NT2/D1 (cell line): ENCODE results near the gene LDLRAD4.

Experiments
- DNase-seq: peaks from one replicate; pipeline ENCODE4 v3.0.0-alpha.2; 2011; ENCODE audit warnings: low read depth, low spot score
- H3K27me3 ChIP-seq: 2 replicates; pipeline ENCODE4 v1.6.0; 2011; ENCODE audit warnings: mild to moderate bottlenecking; ENCODE audit not compliant: insufficient read length, insufficient read depth
- H3K36me3 ChIP-seq: 2 replicates; pipeline ENCODE4 v1.6.1; 2011; ENCODE audit warnings: mild to moderate bottlenecking, low read length, mixed read lengths; ENCODE audit not compliant: insufficient read depth, insufficient read length
- H3K4me1 ChIP-seq: 2 replicates; pipeline ENCODE4 v1.5.1; 2011; ENCODE audit not compliant: insufficient read depth, insufficient read length
- H3K4me3 ChIP-seq: 2 replicates; pipeline ENCODE4 v1.5.1; 2011; ENCODE audit warnings: low read depth; ENCODE audit not compliant: insufficient read length
- H3K9ac ChIP-seq: 2 replicates; pipeline ENCODE4 v1.6.0; 2011; ENCODE audit warnings: low read depth; ENCODE audit not compliant: insufficient read length
- H3K9me3 ChIP-seq: 2 replicates; pipeline ENCODE4 v1.5.1; 2011; ENCODE audit warnings: mild to moderate bottlenecking, low read length; ENCODE audit not compliant: insufficient read depth
- SUZ12 ChIP-seq: IDR thresholded peaks from 2 replicates; pipeline ENCODE4 v1.6.1; 2011; ENCODE audit not compliant: insufficient read length, insufficient read depth; ENCODE audit errors: extremely low read depth
- YY1 ChIP-seq: IDR thresholded peaks from 2 replicates; pipeline ENCODE4 v1.6.1; 2011; ENCODE audit not compliant: insufficient read length, insufficient read depth
- ZNF274 ChIP-seq: IDR thresholded peaks from 2 replicates; pipeline ENCODE4 v1.6.1; 2011; ENCODE audit warnings: mild to moderate bottlenecking, low read depth, low read length

The LDLRAD4 gene

GRCh38 chr18:13241893-13242175, 23.3 kb downstream of the LDLRAD4 start:
- peaks cover 8% of the 10 kb centered on the region for H3K4me1 ChIP-seq
- no peaks in the 10 kb centered on the region for H3K9me3 ChIP-seq
- no peak for DNase-seq
- TF ChIP-seq YY1: no peak
- no peaks in the 10 kb centered on the region for H3K36me3 ChIP-seq
- H3K4me3 ChIP-seq: no peak overlapping the region
- no peak overlapping the region for H3K9ac ChIP-seq
- H3K27me3 ChIP-seq: no peaks in the 10 kb centered on the region

- no peaks in the 10 kb centered on the region for H3K36me3 ChIP-seq
- no peak overlapping the region for H3K4me3 ChIP-seq
- no peak for DNase-seq
- H3K27me3 ChIP-seq: no peaks in the 10 kb centered on the region
- no peaks in the 10 kb centered on the region for H3K9me3 ChIP-seq
- H3K9ac ChIP-seq: no peak overlapping the region
- peaks cover 6% of the 10 kb centered on the region for H3K4me1 ChIP-seq
- TF ChIP-seq YY1 (no peak), SUZ12 (no peak), ZNF274 (no peak)
Observed at GRCh38 chr18:13242797-13243196, 24.2 kb downstream of the LDLRAD4 start.

- DNase-seq: no peak
- Histone ChIP-seq H3K27me3 (no peaks in the 10 kb centered on the region), H3K4me3 (no peak overlapping the region)
Observed at GRCh38 chr18:13243363-13243762, 24.8 kb downstream of the LDLRAD4 start.

GRCh38 chr18:13244135-13244534, 25.6 kb downstream of the LDLRAD4 start:
- Histone ChIP-seq H3K4me3 (no peak overlapping the region), H3K4me1 (peaks cover 6% of the 10 kb centered on the region), H3K9me3 (no peaks in the 10 kb centered on the region), H3K9ac (no peak overlapping the region), H3K36me3 (no peaks in the 10 kb centered on the region), H3K27me3 (no peaks in the 10 kb centered on the region)
- TF ChIP-seq YY1 (no peak), ZNF274 (no peak), SUZ12 (no peak)
- no peak for DNase-seq

More at GRCh38 chr18:13243363-13243762, 24.8 kb downstream of the LDLRAD4 start:
- no peaks in the 10 kb centered on the region for H3K9me3 ChIP-seq
- peaks cover 6% of the 10 kb centered on the region for H3K4me1 ChIP-seq
- no peak overlapping the region for H3K9ac ChIP-seq
- TF ChIP-seq YY1: no peak
- TF ChIP-seq ZNF274: no peak
- TF ChIP-seq SUZ12: no peak
- H3K36me3 ChIP-seq: no peaks in the 10 kb centered on the region

- no peaks in the 10 kb centered on the region for H3K9me3 ChIP-seq
- no peak overlapping the region for H3K9ac ChIP-seq
- H3K4me3 ChIP-seq: no peak overlapping the region
- no peaks in the 10 kb centered on the region for H3K36me3 ChIP-seq
- no peak for DNase-seq
- TF ChIP-seq SUZ12: no peak
- TF ChIP-seq YY1: no peak
- no peak for TF ChIP-seq ZNF274
- no peaks in the 10 kb centered on the region for H3K27me3 ChIP-seq
- no peaks in the 10 kb centered on the region for H3K4me1 ChIP-seq
Observed at GRCh38 chr18:13245481-13246000, 27.0 kb downstream of the LDLRAD4 start.

GRCh38 chr18:13246121-13246520, 27.6 kb downstream of the LDLRAD4 start:
- Histone ChIP-seq H3K27me3 (no peaks in the 10 kb centered on the region), H3K36me3 (no peaks in the 10 kb centered on the region)

GRCh38 chr18:13246591-13246990, 28.0 kb downstream of the LDLRAD4 start:
- H3K9me3 ChIP-seq: no peaks in the 10 kb centered on the region
- DNase-seq: no peak
- no peaks in the 10 kb centered on the region for H3K27me3 ChIP-seq
- no peaks in the 10 kb centered on the region for H3K4me1 ChIP-seq
- H3K4me3 ChIP-seq: no peak overlapping the region
- no peak overlapping the region for H3K9ac ChIP-seq
- no peak for TF ChIP-seq ZNF274
- TF ChIP-seq SUZ12: no peak
- TF ChIP-seq YY1: no peak
- H3K36me3 ChIP-seq: no peaks in the 10 kb centered on the region

More at GRCh38 chr18:13246121-13246520, 27.6 kb downstream of the LDLRAD4 start:
- Histone ChIP-seq H3K4me3 (no peak overlapping the region), H3K9me3 (no peaks in the 10 kb centered on the region), H3K9ac (no peak overlapping the region), H3K4me1 (no peaks in the 10 kb centered on the region)
- TF ChIP-seq ZNF274: no peak
- no peak for TF ChIP-seq SUZ12
- no peak for TF ChIP-seq YY1
- DNase-seq: no peak

- H3K9ac ChIP-seq: no peak overlapping the region
- H3K4me3 ChIP-seq: no peak overlapping the region
- H3K27me3 ChIP-seq: no peaks in the 10 kb centered on the region
- H3K4me1 ChIP-seq: no peaks in the 10 kb centered on the region
- H3K36me3 ChIP-seq: no peaks in the 10 kb centered on the region
- H3K9me3 ChIP-seq: no peaks in the 10 kb centered on the region
- DNase-seq: no peak
- TF ChIP-seq SUZ12: no peak
Observed at GRCh38 chr18:13247506-13247905, 28.9 kb downstream of the LDLRAD4 start.
